A673 (cell line): ENCODE data around the gene TGM2.

Source experiments
- CTCF ChIP-seq: fragments of 300-800, 200-600 bp; sonication (generic); conservative IDR thresholded peaks from 2 replicates; pipeline ENCODE4 v1.5.1; 2017; ENCODE audit warnings: low read depth, mild to moderate bottlenecking, antibody characterized with exemption, low read length, moderate library complexity, mixed read lengths
- EZH2 ChIP-seq: fragments of 200-600 bp; sonication (generic); IDR thresholded peaks from 2 replicates; pipeline ENCODE4 v1.6.1; 2017; ENCODE audit warnings: borderline replicate concordance, low read depth, mild to moderate bottlenecking, mixed read lengths, antibody characterized with exemption, low read length; ENCODE audit not compliant: poor library complexity, severe bottlenecking

GRCh38 chr20:38210741-38211140 is 45.7 kb upstream of the TGM2 start:
- TF ChIP-seq EZH2 (no peak), CTCF (no peak)
